Stomach (tissue), 4 donors: ENCODE measurements around the gene LIN9.

Source experiments
- POLR2AphosphoS5 ChIP-seq, 3 donors: sonication (generic); formaldehyde crosslinking; IDR thresholded peaks; one replicate each; pipeline ENCODE4 v1.6.1; 2016; ENCODE audit warnings: antibody characterized with exemption in 3 of 3
- TF ChIP-seq, protein P1 (sequence below), 7 experiments: fragments of 450-650 bp in 4 of 7; fragments of 200-600 bp in 3 of 7; sonication (generic) in 3 of 7; IDR thresholded peaks; one replicate each; pipeline ENCODE4 v1.5.1; 2016 to 2019; ENCODE audit warnings: antibody characterized with exemption in 7 of 7, control low read depth in 2 of 7, mild to moderate bottlenecking in 1 of 7

DNA sequence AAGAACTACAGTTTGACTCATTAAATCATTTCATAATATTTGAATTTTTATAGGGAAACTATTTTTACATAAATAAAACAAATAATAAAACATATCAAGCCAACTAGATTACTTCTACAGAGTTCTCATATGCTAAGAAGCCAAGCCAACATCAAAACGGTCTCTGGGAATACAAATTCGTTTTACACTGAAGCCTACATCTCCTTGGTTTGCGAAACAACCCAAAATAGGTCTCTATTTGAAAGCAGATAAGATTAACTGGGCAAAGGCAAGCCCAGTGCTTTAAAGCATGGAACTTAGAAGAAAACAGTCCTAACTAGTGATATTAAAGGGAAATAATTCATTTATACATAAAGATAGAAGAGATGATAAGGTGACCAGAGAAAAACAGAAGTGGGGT is 60.2 kb downstream of the LIN9 start:
- TF ChIP-seq, protein P1, sequence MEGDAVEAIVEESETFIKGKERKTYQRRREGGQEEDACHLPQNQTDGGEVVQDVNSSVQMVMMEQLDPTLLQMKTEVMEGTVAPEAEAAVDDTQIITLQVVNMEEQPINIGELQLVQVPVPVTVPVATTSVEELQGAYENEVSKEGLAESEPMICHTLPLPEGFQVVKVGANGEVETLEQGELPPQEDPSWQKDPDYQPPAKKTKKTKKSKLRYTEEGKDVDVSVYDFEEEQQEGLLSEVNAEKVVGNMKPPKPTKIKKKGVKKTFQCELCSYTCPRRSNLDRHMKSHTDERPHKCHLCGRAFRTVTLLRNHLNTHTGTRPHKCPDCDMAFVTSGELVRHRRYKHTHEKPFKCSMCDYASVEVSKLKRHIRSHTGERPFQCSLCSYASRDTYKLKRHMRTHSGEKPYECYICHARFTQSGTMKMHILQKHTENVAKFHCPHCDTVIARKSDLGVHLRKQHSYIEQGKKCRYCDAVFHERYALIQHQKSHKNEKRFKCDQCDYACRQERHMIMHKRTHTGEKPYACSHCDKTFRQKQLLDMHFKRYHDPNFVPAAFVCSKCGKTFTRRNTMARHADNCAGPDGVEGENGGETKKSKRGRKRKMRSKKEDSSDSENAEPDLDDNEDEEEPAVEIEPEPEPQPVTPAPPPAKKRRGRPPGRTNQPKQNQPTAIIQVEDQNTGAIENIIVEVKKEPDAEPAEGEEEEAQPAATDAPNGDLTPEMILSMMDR (IDR thresholded peaks at IDR 0.05): no peak
- no peak for TF ChIP-seq POLR2AphosphoS5 (IDR thresholded peaks at IDR 0.05)
